GM18508 (cell line): Measurements from ENCODE around the gene TOX2.

Experiments
- ATAC-seq: cut with Tn5 transposase; IDR thresholded peaks from one replicate; pipeline ENCODE4 v1.9.1; 2021; ENCODE audit warnings: moderate number of reproducible peaks; ENCODE audit not compliant: insufficient read depth, unreplicated experiment

Gene TOX2

GRCh38 chr20:43938932-43939761, 24.5 kb downstream of the TOX2 start:
- no peak for ATAC-seq

GRCh38 chr20:43939762-43940121, 25.1 kb downstream of the TOX2 start:
- ATAC-seq = no peak

GRCh38 chr20:43940518-43941225, 26.0 kb downstream of the TOX2 start:
- no peak for ATAC-seq

GRCh38 chr20:43941476-43942200, 27.0 kb downstream of the TOX2 start:
- ATAC-seq = no peak

GRCh38 chr20:43942201-43942590, 27.5 kb downstream of the TOX2 start:
- ATAC-seq = no peak

GRCh38 chr20:43942667-43943285, 28.1 kb downstream of the TOX2 start:
- no peak for ATAC-seq

GRCh38 chr20:43943725-43944124, 29.1 kb downstream of the TOX2 start:
- ATAC-seq = no peak

- ATAC-seq = no peak
Observed at GRCh38 chr20:43944653-43945235, 30.1 kb downstream of the TOX2 start.

GRCh38 chr20:43945391-43946205, 30.9 kb downstream of the TOX2 start:
- no peak for ATAC-seq

GRCh38 chr20:43946206-43946491, 31.5 kb downstream of the TOX2 start:
- ATAC-seq = no peak

GRCh38 chr20:43946659-43947315, 32.1 kb downstream of the TOX2 start:
- ATAC-seq = no peak

GRCh38 chr20:43947316-43947710, 32.7 kb downstream of the TOX2 start:
- ATAC-seq = no peak

- ATAC-seq = no peak
Observed at GRCh38 chr20:43948455-43948854, 33.8 kb downstream of the TOX2 start.

GRCh38 chr20:43949248-43949647, 34.6 kb downstream of the TOX2 start:
- no peak for ATAC-seq

- no peak for ATAC-seq
Observed at GRCh38 chr20:43949741-43950618, 35.3 kb downstream of the TOX2 start.

- ATAC-seq = no peak
Observed at GRCh38 chr20:43953919-43954592, 39.4 kb downstream of the TOX2 start.

- no peak for ATAC-seq
Observed at GRCh38 chr20:43954704-43955061, 40.0 kb downstream of the TOX2 start.
